ENCODE results near the gene GLI3.

DNA sequence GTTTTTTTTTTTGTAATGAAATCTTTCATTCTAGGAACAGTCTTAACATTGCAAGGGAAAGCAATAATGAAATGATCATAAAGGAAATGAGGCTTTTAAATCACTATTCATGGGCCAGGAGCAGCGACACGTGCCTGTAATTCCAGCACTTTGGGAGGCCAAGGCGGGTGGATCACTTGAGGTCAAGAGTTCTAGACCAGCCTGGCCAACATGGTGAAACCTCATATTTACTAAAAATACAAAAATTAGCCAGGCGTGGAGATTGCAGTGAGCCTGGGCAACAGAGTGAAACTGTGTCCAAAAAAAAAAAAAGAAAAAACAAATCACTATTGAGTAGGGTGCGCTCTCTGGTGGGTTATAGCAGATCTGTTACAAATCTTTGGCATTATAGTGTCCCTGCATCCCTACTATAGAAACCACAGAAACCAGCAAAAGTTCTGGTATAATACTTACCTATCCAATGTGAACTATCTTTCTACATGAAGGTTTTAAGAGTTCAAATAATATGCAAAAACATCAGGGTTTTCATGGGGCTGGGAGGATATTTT lies 72.1 kb downstream of the GLI3 start:
- TF ChIP-seq, protein P1, sequence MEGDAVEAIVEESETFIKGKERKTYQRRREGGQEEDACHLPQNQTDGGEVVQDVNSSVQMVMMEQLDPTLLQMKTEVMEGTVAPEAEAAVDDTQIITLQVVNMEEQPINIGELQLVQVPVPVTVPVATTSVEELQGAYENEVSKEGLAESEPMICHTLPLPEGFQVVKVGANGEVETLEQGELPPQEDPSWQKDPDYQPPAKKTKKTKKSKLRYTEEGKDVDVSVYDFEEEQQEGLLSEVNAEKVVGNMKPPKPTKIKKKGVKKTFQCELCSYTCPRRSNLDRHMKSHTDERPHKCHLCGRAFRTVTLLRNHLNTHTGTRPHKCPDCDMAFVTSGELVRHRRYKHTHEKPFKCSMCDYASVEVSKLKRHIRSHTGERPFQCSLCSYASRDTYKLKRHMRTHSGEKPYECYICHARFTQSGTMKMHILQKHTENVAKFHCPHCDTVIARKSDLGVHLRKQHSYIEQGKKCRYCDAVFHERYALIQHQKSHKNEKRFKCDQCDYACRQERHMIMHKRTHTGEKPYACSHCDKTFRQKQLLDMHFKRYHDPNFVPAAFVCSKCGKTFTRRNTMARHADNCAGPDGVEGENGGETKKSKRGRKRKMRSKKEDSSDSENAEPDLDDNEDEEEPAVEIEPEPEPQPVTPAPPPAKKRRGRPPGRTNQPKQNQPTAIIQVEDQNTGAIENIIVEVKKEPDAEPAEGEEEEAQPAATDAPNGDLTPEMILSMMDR (IDR thresholded peaks at IDR 0.05) = no peak
- TF ChIP-seq POLR2A (IDR thresholded peaks at IDR 0.05) = no peak

Measured in heart left ventricle (tissue), 13 donors.